ENCODE results near the gene CYTH3. TPM values are rescaled to one million over a fixed set of nuclear protein-coding genes. Genes with fewer than 3 reads are reported as not detected.

The CYTH3 gene
- total and polyA plus RNA-seq, 2 of the 4 experiments (the other 2 are of a cell fraction) = 14.2 to 34.8 TPM

GRCh38 chr7:6290319-6290741 lies 17.9 kb upstream of the CYTH3 start:
- H2AFZ ChIP-seq (replicated peaks; ENCODE audit: low read length, poor library complexity) = peak overlapping the region; percentile 11
- no TSS peak for BruUV-seq (replicated peaks)
- peak overlapping the region; percentile 49 for H2BK20ac ChIP-seq (ENCODE audit: low read depth, low read length)
- H3K27ac ChIP-seq (ENCODE audit: insufficient read depth, low read length) = no peak overlapping the region
- H3K9me1 ChIP-seq (ENCODE audit: insufficient read depth, low read length) = peaks cover 3% of the 10 kb centered on the region; the same call in 1 of the 2 replicates
- H2AK9ac ChIP-seq (replicated peaks; ENCODE audit: low read depth, low read length, poor library complexity) = no peak overlapping the region
- no peaks in the 10 kb centered on the region for H3K9me3 ChIP-seq (ENCODE audit: control insufficient read depth, insufficient read depth, low read length)
- H3K9ac ChIP-seq (ENCODE audit: low read depth, low read length) = no peak overlapping the region
- H3K36me3 ChIP-seq (ENCODE audit: control insufficient read depth, insufficient read depth, low read length) = no peaks in the 10 kb centered on the region
- H3K56ac ChIP-seq (ENCODE audit: extremely low read depth, insufficient read depth, low read length) = no peak overlapping the region
- in situ Hi-C loops (cut with MboI; ENCODE audit: low sequenced_read_pairs) (no loop called here), dilution Hi-C loops (cut with HindIII; ENCODE audit: low sequenced_read_pairs, unreplicated experiment) (no loop called here), intact Hi-C loops (cut with micrococcal nuclease) (no loop called here)
- H3K4me1 ChIP-seq (ENCODE audit: control insufficient read depth, insufficient read depth, low read length) = peaks cover 2% of the 10 kb centered on the region; the same call in 1 of the 2 replicates
- no peak overlapping the region for H4K91ac ChIP-seq (ENCODE audit: insufficient read depth, low read depth, low read length)
- no peak overlapping the region for H3K4me2 ChIP-seq (ENCODE audit: low read depth, low read length)
- H3K14ac ChIP-seq (replicated peaks; ENCODE audit: low read depth, low read length) = no peak overlapping the region; the same call in 1 of the 2 replicates
- no peak overlapping the region for H3K4me3 ChIP-seq (ENCODE audit: insufficient read depth, low read depth, low read length)
- H4K20me1 ChIP-seq (ENCODE audit: insufficient read depth, low read length) = no peaks in the 10 kb centered on the region
- H4K5ac ChIP-seq (ENCODE audit: low read depth, low read length) = no peak overlapping the region
- TF ChIP-seq SMC3 (IDR thresholded peaks at IDR 0.05; ENCODE audit: low read depth, low read length) = no peak
- no peak for TF ChIP-seq RCOR1 (IDR thresholded peaks at IDR 0.05; ENCODE audit: insufficient replicate concordance, low read length)
- no peak for TF ChIP-seq MXI1 (IDR thresholded peaks at IDR 0.05; ENCODE audit: borderline replicate concordance, low read depth, low read length)
- TF ChIP-seq CHD1 (IDR thresholded peaks at IDR 0.05; ENCODE audit: low read depth, low read length) = no peak
- TF ChIP-seq RFX5 (IDR thresholded peaks at IDR 0.05; ENCODE audit: low read depth, low read length) = no peak
- TF ChIP-seq, protein P1, sequence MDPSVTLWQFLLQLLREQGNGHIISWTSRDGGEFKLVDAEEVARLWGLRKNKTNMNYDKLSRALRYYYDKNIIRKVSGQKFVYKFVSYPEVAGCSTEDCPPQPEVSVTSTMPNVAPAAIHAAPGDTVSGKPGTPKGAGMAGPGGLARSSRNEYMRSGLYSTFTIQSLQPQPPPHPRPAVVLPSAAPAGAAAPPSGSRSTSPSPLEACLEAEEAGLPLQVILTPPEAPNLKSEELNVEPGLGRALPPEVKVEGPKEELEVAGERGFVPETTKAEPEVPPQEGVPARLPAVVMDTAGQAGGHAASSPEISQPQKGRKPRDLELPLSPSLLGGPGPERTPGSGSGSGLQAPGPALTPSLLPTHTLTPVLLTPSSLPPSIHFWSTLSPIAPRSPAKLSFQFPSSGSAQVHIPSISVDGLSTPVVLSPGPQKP (IDR thresholded peaks at IDR 0.05; ENCODE audit: borderline replicate concordance, low read depth, low read length) = no peak
- TF ChIP-seq, protein P2, sequence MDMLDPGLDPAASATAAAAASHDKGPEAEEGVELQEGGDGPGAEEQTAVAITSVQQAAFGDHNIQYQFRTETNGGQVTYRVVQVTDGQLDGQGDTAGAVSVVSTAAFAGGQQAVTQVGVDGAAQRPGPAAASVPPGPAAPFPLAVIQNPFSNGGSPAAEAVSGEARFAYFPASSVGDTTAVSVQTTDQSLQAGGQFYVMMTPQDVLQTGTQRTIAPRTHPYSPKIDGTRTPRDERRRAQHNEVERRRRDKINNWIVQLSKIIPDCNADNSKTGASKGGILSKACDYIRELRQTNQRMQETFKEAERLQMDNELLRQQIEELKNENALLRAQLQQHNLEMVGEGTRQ (IDR thresholded peaks at IDR 0.05; ENCODE audit: low read depth, low read length) = no peak
- no peak for TF ChIP-seq BHLHE40 (IDR thresholded peaks at IDR 0.05; ENCODE audit: low read depth, low read length)
- no peak for TF ChIP-seq MAFK (IDR thresholded peaks at IDR 0.05; ENCODE audit: low read depth, low read length)
- no peak for TF ChIP-seq POLR2A (IDR thresholded peaks at IDR 0.05; ENCODE audit: low read depth, low read length)
- no peak for TF ChIP-seq RAD21 (IDR thresholded peaks at IDR 0.05; ENCODE audit: low read length)
- no peak for TF ChIP-seq CEBPB (IDR thresholded peaks at IDR 0.05; ENCODE audit: low read depth, low read length)
- TF ChIP-seq FOS (IDR thresholded peaks at IDR 0.05; ENCODE audit: low read depth, low read length) = no peak
- H3K4ac ChIP-seq (ENCODE audit: low read depth, low read length) = peak overlapping the region; percentile 4; the same call in 1 of the 2 replicates
- H3K27me3 ChIP-seq (ENCODE audit: control insufficient read depth, insufficient read depth, low read length) = no peaks in the 10 kb centered on the region
- 0 out of 3 replicates have a peak overlapping the region, but pooled peaks have one; percentile 11 for H2BK15ac ChIP-seq (ENCODE audit: low read depth, low read length)
- ATAC-seq (ENCODE audit: low read depth) (peak; percentile 37; the same call in 1 of the 2 replicates), DNase-seq (peak; percentile 18)
- no peak overlapping the region for H3K23ac ChIP-seq (ENCODE audit: low read depth, low read length)
- H2BK120ac ChIP-seq (ENCODE audit: low read depth, low read length) = peak overlapping the region; percentile 32
- CTCF ChIA-PET = no interaction called here
- no peak overlapping the region for H2BK5ac ChIP-seq (ENCODE audit: low read depth, low read length, poor library complexity, severe bottlenecking)
- H2AK5ac ChIP-seq (ENCODE audit: low read depth, low read length) = no peak overlapping the region
- H3K18ac ChIP-seq (ENCODE audit: low read depth, low read length) = no peak overlapping the region
- peak overlapping the region in 1 of 2 experiments; percentile 34; a peak in 1 of 4 replicates for H4K8ac ChIP-seq (ENCODE audit: low read depth in 2 of 2, low read length in 2 of 2)
- H3K79me1 ChIP-seq (ENCODE audit: low read depth in 1 of 2, low read length in 2 of 2) = no peaks in the 10 kb centered on the region
- WGBS, 2 experiments (ENCODE audit: extremely low coverage in 2 of 2, insufficient read length in 1 of 2) = 75% methylated on average over 5 of the region's 9 CpGs; no CpG with 5 or more reads in 1 of the 2 experiments
- POLR2A ChIA-PET (ENCODE audit: unreplicated experiment) = no interaction called here
